Measurements from ENCODE around the gene ARHGAP12.
"Not testable (repeated sequence)": the region's sequence is repeated elsewhere in the genome, so short reads cannot be mapped to it uniquely, and the experiment has no call there.

Gene ARHGAP12

GRCh38 chr10:31808258-31809218 lies 120.1 kb downstream of the ARHGAP12 start:
- DNase-seq, result no peak

- DNase-seq, result no peak
Measured at GRCh38 chr10:31804352-31804810, 124.2 kb downstream of the ARHGAP12 start.

GRCh38 chr10:31803606-31804351 lies 124.9 kb downstream of the ARHGAP12 start:
- no peak for DNase-seq

- DNase-seq, result no peak
Measured at GRCh38 chr10:31799181-31799580, 129.4 kb downstream of the ARHGAP12 start.

DNA sequence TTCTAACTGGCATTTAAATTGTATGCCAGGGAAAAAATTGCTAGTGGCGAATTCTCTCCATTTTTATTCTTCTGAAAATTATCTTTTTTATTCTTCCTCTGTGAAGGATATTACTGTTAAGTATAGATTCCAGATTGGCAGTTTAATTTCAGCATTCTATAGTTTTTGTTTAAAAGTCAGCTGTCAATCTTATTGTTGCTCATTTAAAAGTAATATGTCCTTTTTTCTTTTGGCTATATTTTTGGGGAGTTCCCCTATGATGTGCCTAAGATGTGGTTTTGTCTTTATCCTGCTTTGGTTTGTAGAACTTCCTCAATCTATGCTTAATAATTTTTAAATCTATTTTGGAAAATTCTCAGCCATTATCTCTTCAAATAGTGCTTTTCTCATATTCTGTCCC lies 135.9 kb downstream of the ARHGAP12 start:
- no peak for DNase-seq

- DNase-seq, result no peak
Measured at GRCh38 chr10:31789555-31789954, 139.1 kb downstream of the ARHGAP12 start.

DNA sequence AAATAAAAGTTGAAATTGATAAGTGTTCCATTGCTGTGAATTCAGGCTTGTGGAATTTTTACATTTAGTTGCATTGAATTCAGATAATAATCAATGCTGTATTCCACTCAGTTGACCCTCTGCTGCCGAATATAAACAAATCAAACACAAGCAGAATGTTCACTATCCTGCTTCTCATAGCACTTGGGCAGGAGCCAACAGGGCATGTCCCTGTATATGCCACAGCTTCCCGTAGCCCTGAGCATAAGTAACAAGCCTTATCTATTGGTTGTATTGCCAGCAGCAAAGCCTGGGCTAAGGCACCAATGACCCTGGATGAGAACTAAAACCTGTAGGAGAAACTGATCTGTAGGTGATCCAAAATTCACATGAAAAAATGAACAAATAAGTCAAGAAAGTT lies 145.9 kb downstream of the ARHGAP12 start:
- no peak for DNase-seq

DNA sequence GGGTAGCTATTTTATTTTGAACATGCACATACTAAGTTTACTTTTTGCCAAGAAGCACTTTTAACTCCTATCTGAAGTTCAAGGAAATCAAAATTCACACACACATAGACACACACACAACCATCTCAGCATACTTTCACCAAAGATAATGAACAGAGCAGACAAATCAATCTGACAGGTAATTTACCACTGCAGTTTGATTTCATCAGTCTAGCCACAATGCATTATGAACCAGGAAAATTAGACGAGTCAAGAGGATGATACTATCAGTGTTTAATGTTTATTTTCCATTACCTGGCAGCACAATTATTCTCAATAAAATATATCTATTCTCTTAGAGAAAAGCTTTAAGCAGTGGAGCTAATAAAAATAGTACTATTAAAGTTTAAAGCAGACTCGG lies 147.9 kb downstream of the ARHGAP12 start:
- no peak for DNase-seq

DNA sequence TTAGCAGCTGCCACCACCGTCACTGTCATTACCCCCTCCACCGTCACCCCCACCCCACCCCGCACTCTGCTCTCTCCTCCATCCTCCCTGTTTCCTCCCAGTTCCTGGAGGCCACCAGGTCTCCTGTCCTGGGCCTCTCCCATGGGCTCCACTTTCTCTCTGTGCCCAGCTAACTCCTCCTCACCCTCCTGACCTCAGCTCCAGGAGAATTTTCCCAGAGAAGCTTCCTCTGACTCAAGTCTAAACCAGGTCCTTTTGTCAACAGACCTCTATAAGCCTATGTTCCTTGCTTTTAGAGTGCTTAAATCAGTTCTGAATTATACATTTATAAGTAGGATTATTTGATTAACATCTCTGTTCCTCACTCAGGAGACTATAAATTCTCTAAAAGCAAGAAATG lies 150.0 kb downstream of the ARHGAP12 start:
- no peak for DNase-seq

DNA sequence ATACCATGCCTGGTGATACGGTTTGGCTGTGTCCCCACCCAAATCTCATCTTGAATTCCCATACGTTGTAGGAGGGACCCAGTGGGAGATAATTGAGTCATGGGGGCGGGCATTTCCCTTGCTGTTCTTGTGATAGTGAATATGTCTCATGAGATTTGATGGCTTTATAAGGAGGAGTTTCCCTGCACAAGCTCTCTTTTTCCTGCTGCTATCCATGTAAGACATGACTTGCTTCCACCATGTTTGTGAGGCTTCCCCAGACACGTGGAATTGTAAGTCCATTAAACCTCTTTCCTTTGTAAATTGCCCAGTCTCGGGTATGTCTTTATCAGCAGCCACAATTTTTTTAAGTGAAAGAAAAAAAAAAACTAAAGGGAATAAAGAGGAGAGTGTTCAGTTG lies 152.5 kb downstream of the ARHGAP12 start:
- DNase-seq, result no peak

GRCh38 chr10:31774928-31775650 lies 153.5 kb downstream of the ARHGAP12 start:
- DNase-seq, result no peak

GRCh38 chr10:31774299-31774900 lies 154.2 kb downstream of the ARHGAP12 start:
- no peak for DNase-seq

GRCh38 chr10:31773749-31774298 lies 154.8 kb downstream of the ARHGAP12 start:
- DNase-seq, result no peak

- no peak for DNase-seq
Measured at GRCh38 chr10:31771331-31771831, 157.2 kb downstream of the ARHGAP12 start.

DNA sequence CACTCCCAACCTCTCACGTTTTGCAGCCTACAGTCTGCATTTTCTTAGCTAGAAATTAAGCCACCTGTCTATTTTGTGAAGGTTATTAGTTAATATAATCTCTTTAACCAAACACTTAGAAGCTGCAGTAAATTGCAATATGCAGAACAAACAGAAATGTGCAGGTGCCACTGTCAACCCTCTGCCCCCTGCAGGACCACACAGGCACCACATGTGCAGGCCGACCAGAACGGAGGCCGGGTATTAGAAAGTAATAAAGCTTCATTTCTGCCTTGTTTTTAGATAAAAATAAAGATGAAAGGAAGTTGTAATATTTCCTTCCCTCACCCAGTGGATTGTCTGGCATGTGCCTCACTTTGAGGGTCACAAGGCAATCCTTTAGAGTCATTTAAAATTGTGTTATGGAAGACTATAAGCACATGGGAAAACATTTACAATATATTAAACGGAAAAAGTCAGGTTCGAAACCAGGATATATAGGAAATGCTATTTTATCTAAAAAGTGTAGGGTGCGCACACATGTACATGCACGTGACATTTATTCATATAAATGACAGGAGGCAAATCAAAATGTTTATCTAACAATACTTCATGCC lies 158.2 kb downstream of the ARHGAP12 start:
- DNase-seq, result peak; percentile 46

GRCh38 chr10:31769564-31769963 lies 159.1 kb downstream of the ARHGAP12 start:
- no peak for DNase-seq

GRCh38 chr10:31768935-31769334 lies 159.7 kb downstream of the ARHGAP12 start:
- DNase-seq, result not testable (repeated sequence)

- DNase-seq, result no peak
Measured at GRCh38 chr10:31768467-31768866, 160.2 kb downstream of the ARHGAP12 start.

- no peak for DNase-seq
Measured at GRCh38 chr10:31765541-31765940, 163.1 kb downstream of the ARHGAP12 start.

GRCh38 chr10:31762316-31762715 lies 166.3 kb downstream of the ARHGAP12 start:
- no peak for DNase-seq

DNA sequence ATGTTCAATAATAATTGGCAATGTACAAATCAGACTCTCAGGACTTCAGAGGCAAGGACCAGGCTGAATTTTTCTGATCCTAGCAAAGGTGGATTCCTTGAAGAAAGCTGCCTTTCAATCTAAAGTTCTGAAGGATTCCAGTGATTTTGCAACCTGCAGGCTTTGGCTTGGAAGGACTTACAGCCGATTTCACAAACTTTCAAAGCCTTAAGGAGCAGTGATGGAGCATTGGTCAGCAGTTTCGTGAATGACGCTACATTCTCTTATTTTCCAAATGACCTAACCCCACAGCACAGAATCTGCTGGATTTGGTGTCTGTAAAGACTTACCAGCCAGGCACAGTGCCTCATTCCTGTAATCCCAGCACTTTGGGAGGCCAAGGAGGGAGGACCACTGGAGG lies 167.5 kb downstream of the ARHGAP12 start:
- no peak for DNase-seq

DNA sequence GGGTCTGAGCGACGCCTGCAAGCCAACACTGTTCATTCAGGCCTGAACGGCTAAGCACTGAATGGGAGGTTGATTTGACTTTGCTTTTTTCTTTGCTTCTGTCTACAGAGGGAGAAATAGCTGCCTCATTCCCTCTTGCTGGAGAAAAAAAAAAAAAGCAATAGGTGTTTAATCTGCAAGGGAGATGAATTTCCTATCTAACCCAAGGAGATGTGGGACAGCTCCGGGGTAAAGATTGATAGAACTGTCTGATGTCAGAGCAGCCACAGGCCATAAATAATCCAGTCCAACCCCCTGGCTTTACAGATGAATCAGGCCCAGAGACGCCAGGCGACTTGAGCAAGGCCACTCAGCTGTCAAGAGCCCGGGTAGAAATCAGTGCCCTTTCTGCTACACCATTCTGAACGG lies 168.0 kb downstream of the ARHGAP12 start:
- no peak for DNase-seq
